Caki2 (cell line): Measurements from ENCODE around the gene CFTR. TPM values are rescaled to one million over a fixed set of nuclear protein-coding genes. Genes with fewer than 3 reads are reported as not detected.
"Not testable (repeated sequence)": the region's sequence is repeated elsewhere in the genome, so short reads cannot be mapped to it uniquely, and the experiment has no call there.

ENCODE experiments used
- DNase-seq: peaks from one replicate; pipeline ENCODE4 v3.0.0-alpha.2; 2015; ENCODE audit warnings: low read depth
- in situ Hi-C: cut with HindIII; loops from 2 replicates; pipeline ENCODE4 v1.10.0; 2016; ENCODE audit warnings: low sequenced_read_pairs, low pct_unique_long_range_greater_than_20kb, mixed read lengths
- total RNA-seq: library from RNA; depleted of rRNA; stranded (reverse); fragments of >200 nt; shearing (Covaris generic); gene quantifications from 2 replicates; pipeline ENCODE4 v1.2.3, GENCODE V29; 2014; ENCODE audit warnings: low replicate concordance; rRNA removed

The CFTR gene
- total RNA-seq, 1 experiment from 2014 or later, result not detected

GRCh38 chr7:117704063-117704462 lies 224.2 kb downstream of the CFTR start:
- DNase-seq, result no peak
- in situ Hi-C loops, result no loop called here

GRCh38 chr7:117705630-117706029 lies 225.8 kb downstream of the CFTR start:
- in situ Hi-C loops, result no loop called here
- DNase-seq, result no peak

DNA sequence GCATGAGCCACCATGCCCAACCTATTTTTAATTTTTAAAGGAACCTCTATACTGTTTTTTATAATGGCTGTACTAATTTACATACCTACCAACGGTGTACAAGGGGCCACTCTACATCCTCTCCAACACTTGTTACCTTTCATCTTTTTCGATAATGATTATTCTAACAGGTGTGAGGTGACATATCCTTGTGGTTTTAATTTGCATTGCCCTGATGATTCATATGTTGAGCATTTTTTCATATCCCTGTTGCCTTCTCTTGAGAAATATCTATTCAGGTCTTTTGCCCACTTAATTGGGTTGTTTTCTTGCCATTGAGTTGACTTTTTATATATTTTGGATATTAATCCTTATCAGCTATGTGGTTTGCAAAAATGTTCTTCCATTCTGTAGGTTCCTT lies 226.4 kb downstream of the CFTR start:
- in situ Hi-C loops, result no loop called here
- DNase-seq, result no peak

DNA sequence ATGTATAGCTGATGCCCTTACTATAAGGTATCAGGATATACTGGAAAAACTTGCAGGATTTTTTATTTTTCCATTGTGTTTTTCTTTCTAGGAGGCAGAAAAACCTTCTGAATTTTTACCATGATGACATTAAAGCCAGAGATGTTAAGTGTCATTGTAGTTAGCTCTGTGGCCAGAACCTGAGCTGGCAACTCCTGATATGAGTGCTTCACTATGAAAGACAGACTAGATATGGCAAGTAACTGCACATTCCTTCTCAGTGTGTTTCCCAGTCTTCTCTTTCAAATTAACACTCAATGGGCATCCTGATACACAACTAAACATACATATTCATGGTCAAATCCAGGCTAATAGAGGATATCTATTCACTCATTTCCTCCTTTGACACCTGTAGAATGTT lies 227.3 kb downstream of the CFTR start:
- no peak for DNase-seq
- in situ Hi-C loops, result no loop called here

DNA sequence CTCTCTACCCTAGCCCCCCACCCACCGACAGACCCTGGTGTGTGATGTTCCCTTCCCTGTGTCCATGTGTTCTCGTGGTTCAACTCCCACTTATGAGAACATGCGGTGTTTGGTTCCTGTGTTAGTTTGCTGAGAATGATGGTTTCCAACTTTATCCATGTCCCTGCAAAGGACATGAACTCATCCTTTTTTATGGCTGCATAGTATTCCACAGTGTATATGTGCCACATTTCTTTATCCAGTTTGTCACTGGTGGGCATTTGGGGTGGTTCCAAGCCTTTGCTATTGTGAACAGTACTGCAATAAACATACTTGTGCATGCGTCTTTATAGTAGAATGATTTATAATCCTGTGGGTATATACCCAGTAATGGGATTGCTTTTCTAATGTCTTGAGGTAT lies 228.3 kb downstream of the CFTR start:
- DNase-seq, in situ Hi-C loops: not testable (repeated sequence)

DNA sequence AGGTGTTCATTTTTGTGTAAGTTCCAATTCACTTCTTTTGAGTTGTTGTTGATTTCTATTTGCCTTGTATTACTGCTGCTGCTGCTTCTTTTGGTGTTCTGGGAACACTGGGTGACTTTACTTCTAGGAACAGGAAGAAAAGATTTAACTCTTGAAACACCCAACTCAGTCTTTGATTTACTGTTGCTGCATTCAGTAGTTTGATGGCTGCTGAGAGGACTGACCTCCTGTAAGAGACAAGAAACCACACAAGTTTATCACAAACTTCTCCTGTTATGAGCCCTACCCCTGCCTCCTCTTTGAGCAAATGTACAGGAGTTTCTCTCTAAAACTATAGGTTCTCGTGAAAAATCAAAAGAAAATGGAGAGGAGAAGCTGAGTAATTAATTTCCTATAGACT lies 231.7 kb downstream of the CFTR start:
- DNase-seq, result no peak
- in situ Hi-C loops, result no loop called here

GRCh38 chr7:117715784-117716445 lies 236.1 kb downstream of the CFTR start:
- in situ Hi-C loops, result no loop called here
- DNase-seq, result peak; percentile 75

GRCh38 chr7:117716707-117717299 lies 237.0 kb downstream of the CFTR start:
- in situ Hi-C loops, result no loop called here
- peak; percentile 90 for DNase-seq

- DNase-seq, result no peak
- in situ Hi-C loops, result no loop called here
Measured at GRCh38 chr7:117717357-117717756, 237.5 kb downstream of the CFTR start.

Other genes starting within 250 kb of the CFTR start
- not detected in 2 replicates for gene WNT2, start 157.0 kb upstream of the CFTR start, total RNA-seq
- not detected in 2 replicates for gene ASZ1, start 52.5 kb upstream of the CFTR start, total RNA-seq